GM12872 (cell line): Measurements from ENCODE around the gene TPH2.

ENCODE experiments used
- CTCF ChIP-seq: IDR thresholded peaks from 3 replicates; pipeline ENCODE4 v1.5.1; 2011; ENCODE audit warnings: low read depth, mild to moderate bottlenecking, low read length, moderate library complexity; ENCODE audit not compliant: insufficient read depth

TPH2 gene

GRCh38 chr12:72030277-72030676 is 91.6 kb downstream of the TPH2 start:
- TF ChIP-seq CTCF, result no peak

GRCh38 chr12:72031066-72031465 is 92.4 kb downstream of the TPH2 start:
- TF ChIP-seq CTCF, result no peak

GRCh38 chr12:72033991-72034390 is 95.3 kb downstream of the TPH2 start:
- no peak for TF ChIP-seq CTCF

GRCh38 chr12:72035625-72036024 is 97.0 kb downstream of the TPH2 start:
- no peak for TF ChIP-seq CTCF

GRCh38 chr12:72036393-72036792 is 97.7 kb downstream of the TPH2 start:
- no peak for TF ChIP-seq CTCF

GRCh38 chr12:72037006-72037795 is 98.6 kb downstream of the TPH2 start:
- TF ChIP-seq CTCF, result no peak

GRCh38 chr12:72041811-72042210 is 103.2 kb downstream of the TPH2 start:
- no peak for TF ChIP-seq CTCF
